Esophagus muscularis mucosa (tissue), 4 donors: Measurements from ENCODE around the gene SMPX. TPM values are rescaled to one million over a fixed set of nuclear protein-coding genes. Genes with fewer than 3 reads are reported as not detected.

Experiments
- DNase-seq: peaks from one replicate; pipeline ENCODE4 v3.0.0-alpha.2; 2017; ENCODE audit errors: extremely low spot score
- H3K27ac ChIP-seq, 4 donors: fragments of 200-600 bp; sonication (generic); replicated peaks in 1 of 4; 1 replicate in 3 of 4; 2 replicates in 1 of 4; pipeline ENCODE4 v1.5.1; 2016 to 2019; ENCODE audit warnings: mild to moderate bottlenecking in 1 of 4
- H3K27me3 ChIP-seq, 4 donors: fragments of 200-600 bp; sonication (generic); one replicate each; pipeline versions ENCODE4 v1.5.1 to v1.6.0; 2016 to 2019
- H3K36me3 ChIP-seq, 4 donors: fragments of 200-600 bp; sonication (generic); one replicate each; pipeline ENCODE4 v1.5.1; 2016 to 2019
- H3K4me1 ChIP-seq, 4 donors: fragments of 200-600 bp; sonication (generic); one replicate each; pipeline ENCODE4 v1.5.1; 2016 to 2019
- H3K4me3 ChIP-seq, 4 donors: fragments of 200-600 bp; sonication (generic); 1 replicate in 2 of 4; 2 replicates in 2 of 4; pipeline ENCODE4 v1.5.1; 2016 to 2019; ENCODE audit warnings: mild to moderate bottlenecking in 4 of 4, moderate library complexity in 1 of 4
- H3K9me3 ChIP-seq, 4 donors: fragments of 200-600 bp; sonication (generic); 1 replicate in 3 of 4; 2 replicates in 1 of 4; pipeline ENCODE4 v1.5.1; 2016 to 2019
- EP300 ChIP-seq: sonication (generic); formaldehyde crosslinking; IDR thresholded peaks from one replicate; pipeline ENCODE4 v1.6.1; 2017; ENCODE audit warnings: antibody characterized with exemption
- POLR2A ChIP-seq: fragments of 450-650 bp; IDR thresholded peaks from one replicate; pipeline ENCODE4 v1.6.1; 2017; ENCODE audit warnings: antibody characterized with exemption, moderate library complexity, mild to moderate bottlenecking, low read depth
- POLR2AphosphoS5 ChIP-seq, 2 donors: sonication (generic); formaldehyde crosslinking; IDR thresholded peaks; one replicate each; pipeline ENCODE4 v1.6.1; 2017; ENCODE audit warnings: antibody characterized with exemption in 2 of 2
- WGBS: methylation state at CpG from one replicate; pipeline ENCODE4 v1.1.5; 2018; 5-methylcytosine and 5-hydroxymethylcytosine counted together
- intact Hi-C: fragments of 100-400 bp; cut with DNase I; formaldehyde crosslinking; loops from one replicate; pipeline ENCODE4 v1.15.1; 2023
- total RNA-seq, 4 donors: library from RNA; depleted of rRNA; stranded (reverse); fragments of >200 nt; gene quantifications; one replicate each; pipeline versions ENCODE4 v1.1.0 to v1.2.1, GENCODE V29; 2016
- TF ChIP-seq, protein P1 (sequence below), 3 experiments: fragments of 200-600 bp in 2 of 3; fragments of 450-650 bp in 1 of 3; sonication (generic) in 2 of 3; IDR thresholded peaks; one replicate each; pipeline ENCODE4 v1.5.1; 2017 to 2019; ENCODE audit warnings: antibody characterized with exemption in 3 of 3, mild to moderate bottlenecking in 2 of 3, moderate library complexity in 1 of 3

The SMPX gene
- total RNA-seq, 4 donors from 2014 or later: 24.4 to 42.8 (median 31.3) TPM

DNA sequence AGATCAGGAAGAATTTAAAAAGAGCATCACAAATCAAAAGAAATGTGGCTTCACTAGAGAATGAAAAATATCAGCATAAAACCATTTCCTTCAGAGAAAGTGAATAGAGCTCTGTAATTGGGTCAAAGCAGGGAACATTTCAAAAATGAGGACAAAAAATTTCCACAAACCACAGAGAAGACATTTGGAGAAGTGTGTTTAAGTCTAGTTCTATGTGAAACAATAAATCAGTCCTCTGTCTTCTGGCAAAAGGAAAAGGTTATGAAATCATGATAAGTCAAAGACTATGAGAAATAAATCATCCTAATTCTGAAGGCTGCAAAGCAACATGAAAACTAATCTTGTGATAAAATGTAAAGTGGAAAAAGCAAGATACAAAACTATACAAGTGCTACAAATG lies 27.9 kb downstream of the SMPX start:
- peaks cover 0 to 12% (median 0%) of the 10 kb centered on the region in 4 donors for H3K36me3 ChIP-seq
- no peak overlapping the region for H3K4me3 ChIP-seq
- TF ChIP-seq POLR2AphosphoS5 (IDR thresholded peaks at IDR 0.05): no peak
- TF ChIP-seq EP300: no peak
- no peak for TF ChIP-seq POLR2A
- TF ChIP-seq, protein P1, sequence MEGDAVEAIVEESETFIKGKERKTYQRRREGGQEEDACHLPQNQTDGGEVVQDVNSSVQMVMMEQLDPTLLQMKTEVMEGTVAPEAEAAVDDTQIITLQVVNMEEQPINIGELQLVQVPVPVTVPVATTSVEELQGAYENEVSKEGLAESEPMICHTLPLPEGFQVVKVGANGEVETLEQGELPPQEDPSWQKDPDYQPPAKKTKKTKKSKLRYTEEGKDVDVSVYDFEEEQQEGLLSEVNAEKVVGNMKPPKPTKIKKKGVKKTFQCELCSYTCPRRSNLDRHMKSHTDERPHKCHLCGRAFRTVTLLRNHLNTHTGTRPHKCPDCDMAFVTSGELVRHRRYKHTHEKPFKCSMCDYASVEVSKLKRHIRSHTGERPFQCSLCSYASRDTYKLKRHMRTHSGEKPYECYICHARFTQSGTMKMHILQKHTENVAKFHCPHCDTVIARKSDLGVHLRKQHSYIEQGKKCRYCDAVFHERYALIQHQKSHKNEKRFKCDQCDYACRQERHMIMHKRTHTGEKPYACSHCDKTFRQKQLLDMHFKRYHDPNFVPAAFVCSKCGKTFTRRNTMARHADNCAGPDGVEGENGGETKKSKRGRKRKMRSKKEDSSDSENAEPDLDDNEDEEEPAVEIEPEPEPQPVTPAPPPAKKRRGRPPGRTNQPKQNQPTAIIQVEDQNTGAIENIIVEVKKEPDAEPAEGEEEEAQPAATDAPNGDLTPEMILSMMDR (IDR thresholded peaks at IDR 0.05): no peak
- intact Hi-C loops: no loop called here
- no peaks in the 10 kb centered on the region for H3K27me3 ChIP-seq
- H3K9me3 ChIP-seq: no peaks in the 10 kb centered on the region
- DNase-seq: no peak
- no peak overlapping the region for H3K27ac ChIP-seq
- H3K4me1 ChIP-seq: peaks cover 6 to 10% (median 7%) of the 10 kb centered on the region in 4 donors

DNA sequence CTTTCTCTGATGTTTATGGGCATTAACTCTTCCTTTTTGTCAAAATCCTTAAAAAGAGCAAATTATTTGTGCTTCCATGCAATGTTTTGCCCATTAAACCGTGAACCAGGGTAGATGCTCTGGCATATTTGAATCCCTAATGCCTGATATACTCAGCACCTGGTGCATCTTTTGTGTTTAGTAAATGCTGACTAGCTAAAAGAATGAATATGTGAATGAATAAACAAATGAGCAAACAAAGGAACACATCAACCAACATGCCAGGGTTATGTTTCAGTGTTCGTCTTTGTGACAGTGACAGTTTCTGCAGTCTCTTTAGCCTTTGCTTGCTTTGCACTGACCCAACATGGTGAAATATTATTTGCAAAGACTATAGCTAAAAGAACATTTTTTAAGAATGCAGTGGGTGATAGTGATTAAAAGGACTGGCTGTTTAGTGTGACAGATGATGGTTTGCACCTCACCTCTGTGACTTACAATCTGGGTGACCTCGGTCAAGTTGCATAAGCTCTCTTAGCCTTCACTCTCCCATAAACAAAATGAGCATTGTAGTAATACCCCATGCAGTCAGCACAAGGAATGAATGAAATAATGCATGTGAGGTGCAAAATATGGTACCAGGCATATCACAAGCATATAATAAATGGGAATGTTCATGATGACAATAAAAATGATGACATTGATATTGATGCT lies 29.5 kb downstream of the SMPX start:
- Histone ChIP-seq H3K27me3 (no peaks in the 10 kb centered on the region), H3K4me3 (no peak overlapping the region), H3K36me3 (peaks cover 0 to 2% (median 0%) of the 10 kb centered on the region in 4 donors), H3K9me3 (no peaks in the 10 kb centered on the region), H3K27ac (no peak overlapping the region), H3K4me1 (peaks cover 0 to 10% (median 8%) of the 10 kb centered on the region in 4 donors)
- TF ChIP-seq, protein P1 (IDR thresholded peaks at IDR 0.05): no peak
- TF ChIP-seq EP300 (no peak), POLR2AphosphoS5 (IDR thresholded peaks at IDR 0.05) (no peak), POLR2A (no peak)
- DNase-seq: no peak
- intact Hi-C loops: no loop called here
- WGBS: 66% methylated on average over 3 of the region's 3 CpGs

DNA sequence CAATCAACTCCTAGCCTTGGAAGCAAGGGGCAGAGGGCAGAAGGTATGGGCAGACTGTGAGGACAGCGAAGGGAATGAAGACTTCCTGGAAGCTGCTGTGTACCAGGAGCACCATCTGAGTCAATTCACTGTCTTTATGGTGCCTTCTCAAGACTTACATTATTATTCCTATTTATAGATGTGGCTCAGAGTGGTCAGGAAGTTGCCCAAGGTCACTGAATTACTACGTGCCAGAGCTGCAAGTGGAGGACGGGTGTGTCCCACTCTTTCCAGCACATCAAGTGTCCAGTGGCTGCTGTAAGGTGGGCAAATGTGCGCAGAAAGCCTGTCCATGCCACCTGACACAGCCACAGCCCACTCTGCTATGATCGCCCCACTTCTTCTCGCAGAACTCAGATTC lies 32.0 kb downstream of the SMPX start:
- no peak overlapping the region for H3K27ac ChIP-seq
- H3K36me3 ChIP-seq: no peaks in the 10 kb centered on the region
- no peak for TF ChIP-seq EP300
- no peak for TF ChIP-seq POLR2A
- TF ChIP-seq, protein P1 (IDR thresholded peaks at IDR 0.05): no peak
- TF ChIP-seq POLR2AphosphoS5 (IDR thresholded peaks at IDR 0.05): no peak
- WGBS: 63% methylated on average over 6 of the region's 6 CpGs
- H3K4me3 ChIP-seq: no peak overlapping the region
- intact Hi-C loops: no loop called here
- no peaks in the 10 kb centered on the region for H3K27me3 ChIP-seq
- DNase-seq: no peak
- H3K9me3 ChIP-seq: no peaks in the 10 kb centered on the region
- peaks cover 0 to 10% (median 8%) of the 10 kb centered on the region in 4 donors for H3K4me1 ChIP-seq

DNA sequence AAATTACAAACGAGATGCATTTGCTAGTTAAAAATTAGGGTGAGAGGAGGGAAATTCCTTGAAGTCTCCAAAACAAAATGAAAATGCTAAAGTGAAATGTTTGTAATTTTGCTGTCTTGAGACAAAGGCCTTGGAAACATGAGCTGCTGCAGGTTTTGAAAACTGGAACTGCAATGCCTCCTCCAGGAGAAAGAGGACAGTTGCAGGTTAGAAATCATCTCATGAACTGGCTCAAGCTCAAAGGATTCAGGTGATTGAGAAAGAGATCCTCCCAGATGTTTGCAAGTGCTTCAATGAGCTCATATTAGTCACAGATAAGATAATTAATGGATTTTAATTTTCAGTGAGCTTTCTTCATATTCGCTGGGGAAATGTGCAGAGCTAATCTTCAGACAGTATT lies 32.4 kb downstream of the SMPX start:
- intact Hi-C loops: no loop called here
- H3K27me3 ChIP-seq: no peaks in the 10 kb centered on the region
- no peak overlapping the region for H3K4me3 ChIP-seq
- H3K36me3 ChIP-seq: no peaks in the 10 kb centered on the region
- no peak overlapping the region for H3K27ac ChIP-seq
- TF ChIP-seq POLR2A (no peak), EP300 (no peak), POLR2AphosphoS5 (IDR thresholded peaks at IDR 0.05) (no peak)
- TF ChIP-seq, protein P1 (IDR thresholded peaks at IDR 0.05): peak in 1 of 3 experiments; percentile 35
- H3K9me3 ChIP-seq: no peaks in the 10 kb centered on the region
- H3K4me1 ChIP-seq: peaks cover 0 to 10% (median 8%) of the 10 kb centered on the region in 4 donors
- 6% methylated on average over 2 of the region's 2 CpGs for WGBS
- no peak for DNase-seq

DNA sequence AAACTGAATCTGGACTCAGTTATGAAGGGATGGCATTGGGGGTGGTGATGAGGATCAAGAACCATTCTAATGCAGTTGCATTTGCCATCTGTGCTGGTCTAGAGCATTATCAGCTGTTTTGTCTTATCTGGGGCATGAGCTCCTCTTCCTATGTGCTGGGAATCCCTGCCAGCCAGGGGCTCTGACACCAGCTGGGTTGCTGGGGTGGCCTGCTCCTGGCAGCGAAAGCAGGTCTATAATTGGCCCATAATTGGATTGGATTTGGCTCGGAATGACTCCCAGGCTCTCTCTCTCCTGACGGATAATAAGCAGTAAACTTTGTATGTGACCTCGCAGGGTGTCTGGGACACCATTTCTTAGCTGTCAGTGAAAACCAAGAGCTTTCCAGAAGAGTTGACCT lies 34.1 kb downstream of the SMPX start:
- no peak for DNase-seq
- Histone ChIP-seq H3K9me3 (no peaks in the 10 kb centered on the region), H3K27me3 (no peaks in the 10 kb centered on the region), H3K4me1 (peaks cover 0 to 10% (median 7%) of the 10 kb centered on the region in 4 donors), H3K4me3 (no peak overlapping the region), H3K27ac (no peak overlapping the region), H3K36me3 (no peaks in the 10 kb centered on the region)
- intact Hi-C loops: no loop called here
- 55% methylated on average over 4 of the region's 4 CpGs for WGBS
- no peak for TF ChIP-seq POLR2AphosphoS5 (IDR thresholded peaks at IDR 0.05)
- TF ChIP-seq EP300: no peak
- TF ChIP-seq, protein P1 (IDR thresholded peaks at IDR 0.05): no peak
- no peak for TF ChIP-seq POLR2A
